ENCODE results near the gene TIMELESS.

GRCh38 chr12:56479625-56480024, 30.4 kb upstream of the TIMELESS start:
- TF ChIP-seq MTA3 (IDR thresholded peaks at IDR 0.05; ENCODE audit: borderline replicate concordance) (no peak), FOXP1 (CRISPR knock-in tag; IDR thresholded peaks at IDR 0.05) (no peak), CHD4 (IDR thresholded peaks at IDR 0.05; ENCODE audit: insufficient read depth, insufficient replicate concordance, low read depth, low read length, poor library complexity, severe bottlenecking) (no peak), ZBTB1 (CRISPR knock-in tag; IDR thresholded peaks at IDR 0.05; ENCODE audit: borderline replicate concordance, low read depth) (no peak), CUX1 (CRISPR knock-in tag; IDR thresholded peaks at IDR 0.05) (no peak), ZBTB40 (IDR thresholded peaks at IDR 0.05) (no peak), ZBTB40 (CRISPR knock-in tag; IDR thresholded peaks at IDR 0.05) (no peak), MITF (IDR thresholded peaks at IDR 0.05) (no peak), MAFK (IDR thresholded peaks at IDR 0.05; ENCODE audit: low read length) (no peak), SRSF9 (IDR thresholded peaks at IDR 0.05; ENCODE audit: borderline replicate concordance, low read depth, low read length) (no peak), NRF1 (conservative IDR thresholded peaks at IDR 0.05 in 1 of 2, IDR thresholded peaks at IDR 0.05 in 1 of 2) (no peak), DMBX1 (CRISPR knock-in tag; IDR thresholded peaks at IDR 0.05; ENCODE audit: borderline replicate concordance) (no peak)
- TF ChIP-seq, protein P1, sequence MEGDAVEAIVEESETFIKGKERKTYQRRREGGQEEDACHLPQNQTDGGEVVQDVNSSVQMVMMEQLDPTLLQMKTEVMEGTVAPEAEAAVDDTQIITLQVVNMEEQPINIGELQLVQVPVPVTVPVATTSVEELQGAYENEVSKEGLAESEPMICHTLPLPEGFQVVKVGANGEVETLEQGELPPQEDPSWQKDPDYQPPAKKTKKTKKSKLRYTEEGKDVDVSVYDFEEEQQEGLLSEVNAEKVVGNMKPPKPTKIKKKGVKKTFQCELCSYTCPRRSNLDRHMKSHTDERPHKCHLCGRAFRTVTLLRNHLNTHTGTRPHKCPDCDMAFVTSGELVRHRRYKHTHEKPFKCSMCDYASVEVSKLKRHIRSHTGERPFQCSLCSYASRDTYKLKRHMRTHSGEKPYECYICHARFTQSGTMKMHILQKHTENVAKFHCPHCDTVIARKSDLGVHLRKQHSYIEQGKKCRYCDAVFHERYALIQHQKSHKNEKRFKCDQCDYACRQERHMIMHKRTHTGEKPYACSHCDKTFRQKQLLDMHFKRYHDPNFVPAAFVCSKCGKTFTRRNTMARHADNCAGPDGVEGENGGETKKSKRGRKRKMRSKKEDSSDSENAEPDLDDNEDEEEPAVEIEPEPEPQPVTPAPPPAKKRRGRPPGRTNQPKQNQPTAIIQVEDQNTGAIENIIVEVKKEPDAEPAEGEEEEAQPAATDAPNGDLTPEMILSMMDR (IDR thresholded peaks at IDR 0.05 in 2 of 3, conservative IDR thresholded peaks at IDR 0.05 in 1 of 3; ENCODE audit: insufficient read depth in 2 of 3, low read depth in 1 of 3, low read length in 3 of 3) = no peak
- TF ChIP-seq, protein P2, sequence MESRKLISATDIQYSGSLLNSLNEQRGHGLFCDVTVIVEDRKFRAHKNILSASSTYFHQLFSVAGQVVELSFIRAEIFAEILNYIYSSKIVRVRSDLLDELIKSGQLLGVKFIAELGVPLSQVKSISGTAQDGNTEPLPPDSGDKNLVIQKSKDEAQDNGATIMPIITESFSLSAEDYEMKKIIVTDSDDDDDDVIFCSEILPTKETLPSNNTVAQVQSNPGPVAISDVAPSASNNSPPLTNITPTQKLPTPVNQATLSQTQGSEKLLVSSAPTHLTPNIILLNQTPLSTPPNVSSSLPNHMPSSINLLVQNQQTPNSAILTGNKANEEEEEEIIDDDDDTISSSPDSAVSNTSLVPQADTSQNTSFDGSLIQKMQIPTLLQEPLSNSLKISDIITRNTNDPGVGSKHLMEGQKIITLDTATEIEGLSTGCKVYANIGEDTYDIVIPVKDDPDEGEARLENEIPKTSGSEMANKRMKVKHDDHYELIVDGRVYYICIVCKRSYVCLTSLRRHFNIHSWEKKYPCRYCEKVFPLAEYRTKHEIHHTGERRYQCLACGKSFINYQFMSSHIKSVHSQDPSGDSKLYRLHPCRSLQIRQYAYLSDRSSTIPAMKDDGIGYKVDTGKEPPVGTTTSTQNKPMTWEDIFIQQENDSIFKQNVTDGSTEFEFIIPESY (CRISPR knock-in tag; IDR thresholded peaks at IDR 0.05) = no peak
